Neural cell (in vitro differentiated cells): Measurements from ENCODE around the gene FAM3D. TPM values are rescaled to one million over a fixed set of nuclear protein-coding genes. Genes with fewer than 3 reads are reported as not detected.

ENCODE experiments used
- H2AFZ ChIP-seq: fragments of 200-600, 300-800 bp; sonication (generic), shearing (Covaris generic); 2 replicates; pipeline ENCODE4 v1.6.0; 2014; ENCODE audit warnings: low read depth, mild to moderate bottlenecking, antibody characterized with exemption, low read length, moderate library complexity
- H3F3A ChIP-seq: fragments of 200-600 bp; shearing (Covaris generic); 2 replicates; pipeline ENCODE4 v1.6.1; 2016; ENCODE audit warnings: mild to moderate bottlenecking, moderate library complexity, mixed read lengths, antibody characterized with exemption, low read length; ENCODE audit not compliant: insufficient read depth, poor library complexity, severe bottlenecking
- H3K27ac ChIP-seq: fragments of 200-600, 300-800 bp; sonication (generic), shearing (Covaris generic); 2 replicates; pipeline ENCODE4 v1.5.1; 2014; ENCODE audit warnings: mild to moderate bottlenecking, low read length, moderate library complexity
- H3K27me3 ChIP-seq: fragments of 300-800, 200-600 bp; sonication (generic), shearing (Covaris generic); 2 replicates; pipeline ENCODE4 v1.6.0; 2014; ENCODE audit warnings: mild to moderate bottlenecking, low read depth, low read length, moderate library complexity; ENCODE audit not compliant: insufficient read depth
- H3K36me3 ChIP-seq: fragments of 300-800, 200-600 bp; sonication (generic), shearing (Covaris generic); 2 replicates; pipeline ENCODE4 v1.5.1; 2014; ENCODE audit warnings: mild to moderate bottlenecking, antibody characterized with exemption, low read length, moderate library complexity; ENCODE audit not compliant: insufficient read depth
- H3K4me2 ChIP-seq: fragments of 300-800, 200-600 bp; sonication (generic), shearing (Covaris generic); 2 replicates; pipeline ENCODE4 v1.6.0; 2014; ENCODE audit warnings: mild to moderate bottlenecking, low read length
- H3K4me3 ChIP-seq: fragments of 300-800, 200-600 bp; sonication (generic), shearing (Covaris generic); 2 replicates; pipeline ENCODE4 v1.5.1; 2014; ENCODE audit warnings: mild to moderate bottlenecking, low read length, moderate library complexity
- H3K79me2 ChIP-seq: fragments of 200-600 bp; shearing (Covaris generic); replicated peaks from 2 replicates; pipeline ENCODE4 v1.6.0; 2014; ENCODE audit warnings: mild to moderate bottlenecking, low read length, moderate library complexity; ENCODE audit not compliant: insufficient read depth
- H3K9ac ChIP-seq: fragments of 300-800, 200-600 bp; sonication (generic), shearing (Covaris generic); 2 replicates; pipeline ENCODE4 v1.6.1; 2016; ENCODE audit warnings: mild to moderate bottlenecking, low read length, mixed read lengths
- H3K9me2 ChIP-seq: fragments of 200-600 bp; shearing (Covaris generic); 2 replicates; pipeline ENCODE4 v1.6.1; 2016; ENCODE audit warnings: mild to moderate bottlenecking, low read length, mixed read lengths; ENCODE audit not compliant: insufficient read depth
- H3K9me3 ChIP-seq: fragments of 200-600, 300-800 bp; sonication (generic), shearing (Covaris generic); 2 replicates; pipeline ENCODE4 v1.6.1; 2016; ENCODE audit warnings: mild to moderate bottlenecking, mixed run types, low read length, moderate library complexity, mixed read lengths
- H4K20me1 ChIP-seq: fragments of 200-600 bp; shearing (Covaris generic); 2 replicates; pipeline ENCODE4 v1.6.1; 2016; ENCODE audit warnings: mild to moderate bottlenecking, mixed run types; ENCODE audit not compliant: insufficient read depth
- CTCF ChIP-seq: fragments of 450-650 bp; IDR thresholded peaks from 2 replicates; pipeline ENCODE4 v1.5.1; 2014; ENCODE audit warnings: antibody characterized with exemption, mild to moderate bottlenecking, moderate library complexity; ENCODE audit not compliant: poor library complexity, severe bottlenecking
- EP300 ChIP-seq: fragments of 450-650 bp; conservative IDR thresholded peaks from 2 replicates; pipeline ENCODE4 v1.6.1; 2014; ENCODE audit warnings: antibody characterized with exemption, mild to moderate bottlenecking, moderate library complexity; ENCODE audit not compliant: poor library complexity, severe bottlenecking
- EZH2 ChIP-seq: fragments of 200-600, 300-800 bp; shearing (Covaris generic), sonication (generic); IDR thresholded peaks from 2 replicates; pipeline ENCODE4 v1.6.1; 2014; ENCODE audit warnings: antibody characterized with exemption, low read length, borderline replicate concordance, mild to moderate bottlenecking; ENCODE audit not compliant: insufficient read depth, poor library complexity, severe bottlenecking
- MXI1 ChIP-seq: fragments of 450-650 bp; conservative IDR thresholded peaks from 2 replicates; pipeline ENCODE4 v1.6.1; 2014; ENCODE audit warnings: antibody characterized with exemption, mild to moderate bottlenecking; ENCODE audit not compliant: poor library complexity, severe bottlenecking
- POLR2AphosphoS5 ChIP-seq: IDR thresholded peaks from 2 replicates; pipeline ENCODE4 v1.6.1; 2012
- RAD21 ChIP-seq: fragments of 450-650 bp; conservative IDR thresholded peaks from 2 replicates; pipeline ENCODE4 v1.6.1; 2014; ENCODE audit warnings: antibody characterized with exemption, mild to moderate bottlenecking, moderate library complexity
- SMC3 ChIP-seq: fragments of 450-650 bp; conservative IDR thresholded peaks from 2 replicates; pipeline ENCODE4 v1.6.1; 2014; ENCODE audit warnings: antibody characterized with exemption, mild to moderate bottlenecking, moderate library complexity; ENCODE audit not compliant: poor library complexity
- TAF1 ChIP-seq: IDR thresholded peaks from 2 replicates; pipeline ENCODE4 v1.6.1; 2012; ENCODE audit warnings: low read depth
- polyA plus RNA-seq: library from polyadenylated mRNA; depleted of rRNA; stranded (reverse); fragments of >200 nt; gene quantifications from 2 replicates; pipeline ENCODE4 v1.2.3, GENCODE V29; 2014
- TF ChIP-seq, protein P1 (sequence below): IDR thresholded peaks from 2 replicates; pipeline ENCODE4 v1.6.1; 2012; ENCODE audit warnings: borderline replicate concordance

The FAM3D gene
- polyA plus RNA-seq, 1 donor from 2014 or later = not detected

- H2AFZ ChIP-seq = no peak overlapping the region
- no peaks in the 10 kb centered on the region for H4K20me1 ChIP-seq
- no peaks in the 10 kb centered on the region for H3K79me2 ChIP-seq
- no peaks in the 10 kb centered on the region for H3K27me3 ChIP-seq
- no peak overlapping the region for H3K9ac ChIP-seq
- no peaks in the 10 kb centered on the region for H3K9me3 ChIP-seq
- no peaks in the 10 kb centered on the region for H3F3A ChIP-seq
- no peaks in the 10 kb centered on the region for H3K36me3 ChIP-seq
- TF ChIP-seq CTCF (no peak), POLR2AphosphoS5 (no peak), EP300 (no peak), RAD21 (no peak), EZH2 (no peak)
- no peaks in the 10 kb centered on the region for H3K9me2 ChIP-seq
- no peak overlapping the region for H3K4me3 ChIP-seq
- H3K27ac ChIP-seq = no peak overlapping the region
- no peak overlapping the region for H3K4me2 ChIP-seq
These were observed 20.8 kb downstream of the FAM3D start for GRCh38 chr3:58645726-58646125.

DNA sequence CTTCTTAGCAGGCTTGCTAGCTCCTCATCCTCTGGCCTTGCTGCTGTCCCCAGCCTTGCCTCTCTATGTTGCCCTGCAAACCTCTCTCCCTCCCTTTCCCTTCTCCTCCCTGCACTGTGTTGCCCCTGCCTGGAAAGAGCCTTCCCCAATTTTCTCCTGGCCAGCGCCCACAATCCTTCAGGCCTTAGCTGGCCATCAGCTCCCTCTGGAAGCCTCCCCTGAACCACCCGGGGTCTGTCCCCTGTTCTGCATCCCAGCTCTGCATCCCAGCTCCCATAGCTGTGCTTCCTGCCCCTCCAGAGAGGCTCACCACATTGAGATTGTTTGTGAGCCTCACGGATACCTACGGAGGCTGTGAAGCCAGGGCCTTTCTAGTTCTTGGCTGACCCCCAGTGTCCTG, 23.7 kb downstream of the FAM3D start:
- no peak overlapping the region for H3K4me2 ChIP-seq
- H3K27ac ChIP-seq = no peak overlapping the region
- no peak overlapping the region for H3K9ac ChIP-seq
- H3K4me3 ChIP-seq = no peak overlapping the region
- H3F3A ChIP-seq = no peaks in the 10 kb centered on the region
- H2AFZ ChIP-seq = no peak overlapping the region
- no peaks in the 10 kb centered on the region for H3K9me3 ChIP-seq
- no peaks in the 10 kb centered on the region for H3K9me2 ChIP-seq
- H3K36me3 ChIP-seq = no peaks in the 10 kb centered on the region
- no peaks in the 10 kb centered on the region for H3K27me3 ChIP-seq
- no peaks in the 10 kb centered on the region for H4K20me1 ChIP-seq
- TF ChIP-seq EP300 = no peak
- no peak for TF ChIP-seq RAD21
- no peak for TF ChIP-seq CTCF
- TF ChIP-seq MXI1 = no peak
- TF ChIP-seq EZH2 = no peak
- no peak for TF ChIP-seq TAF1
- TF ChIP-seq POLR2AphosphoS5 = no peak
- TF ChIP-seq, protein P1, sequence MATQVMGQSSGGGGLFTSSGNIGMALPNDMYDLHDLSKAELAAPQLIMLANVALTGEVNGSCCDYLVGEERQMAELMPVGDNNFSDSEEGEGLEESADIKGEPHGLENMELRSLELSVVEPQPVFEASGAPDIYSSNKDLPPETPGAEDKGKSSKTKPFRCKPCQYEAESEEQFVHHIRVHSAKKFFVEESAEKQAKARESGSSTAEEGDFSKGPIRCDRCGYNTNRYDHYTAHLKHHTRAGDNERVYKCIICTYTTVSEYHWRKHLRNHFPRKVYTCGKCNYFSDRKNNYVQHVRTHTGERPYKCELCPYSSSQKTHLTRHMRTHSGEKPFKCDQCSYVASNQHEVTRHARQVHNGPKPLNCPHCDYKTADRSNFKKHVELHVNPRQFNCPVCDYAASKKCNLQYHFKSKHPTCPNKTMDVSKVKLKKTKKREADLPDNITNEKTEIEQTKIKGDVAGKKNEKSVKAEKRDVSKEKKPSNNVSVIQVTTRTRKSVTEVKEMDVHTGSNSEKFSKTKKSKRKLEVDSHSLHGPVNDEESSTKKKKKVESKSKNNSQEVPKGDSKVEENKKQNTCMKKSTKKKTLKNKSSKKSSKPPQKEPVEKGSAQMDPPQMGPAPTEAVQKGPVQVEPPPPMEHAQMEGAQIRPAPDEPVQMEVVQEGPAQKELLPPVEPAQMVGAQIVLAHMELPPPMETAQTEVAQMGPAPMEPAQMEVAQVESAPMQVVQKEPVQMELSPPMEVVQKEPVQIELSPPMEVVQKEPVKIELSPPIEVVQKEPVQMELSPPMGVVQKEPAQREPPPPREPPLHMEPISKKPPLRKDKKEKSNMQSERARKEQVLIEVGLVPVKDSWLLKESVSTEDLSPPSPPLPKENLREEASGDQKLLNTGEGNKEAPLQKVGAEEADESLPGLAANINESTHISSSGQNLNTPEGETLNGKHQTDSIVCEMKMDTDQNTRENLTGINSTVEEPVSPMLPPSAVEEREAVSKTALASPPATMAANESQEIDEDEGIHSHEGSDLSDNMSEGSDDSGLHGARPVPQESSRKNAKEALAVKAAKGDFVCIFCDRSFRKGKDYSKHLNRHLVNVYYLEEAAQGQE = no peak
- no peak for TF ChIP-seq SMC3
- no peaks in the 10 kb centered on the region for H3K79me2 ChIP-seq
